Fibroblast of skin of right quadriceps (primary cell): Measurements from ENCODE around the gene MAPKAPK2.

Source experiments
- DNase-seq: peaks from one replicate; pipeline ENCODE4 v3.0.0-alpha.2; 2013

The MAPKAPK2 gene

GRCh38 chr1:206723805-206724472, 39.2 kb downstream of the MAPKAPK2 start:
- peak; percentile 81 for DNase-seq

DNA sequence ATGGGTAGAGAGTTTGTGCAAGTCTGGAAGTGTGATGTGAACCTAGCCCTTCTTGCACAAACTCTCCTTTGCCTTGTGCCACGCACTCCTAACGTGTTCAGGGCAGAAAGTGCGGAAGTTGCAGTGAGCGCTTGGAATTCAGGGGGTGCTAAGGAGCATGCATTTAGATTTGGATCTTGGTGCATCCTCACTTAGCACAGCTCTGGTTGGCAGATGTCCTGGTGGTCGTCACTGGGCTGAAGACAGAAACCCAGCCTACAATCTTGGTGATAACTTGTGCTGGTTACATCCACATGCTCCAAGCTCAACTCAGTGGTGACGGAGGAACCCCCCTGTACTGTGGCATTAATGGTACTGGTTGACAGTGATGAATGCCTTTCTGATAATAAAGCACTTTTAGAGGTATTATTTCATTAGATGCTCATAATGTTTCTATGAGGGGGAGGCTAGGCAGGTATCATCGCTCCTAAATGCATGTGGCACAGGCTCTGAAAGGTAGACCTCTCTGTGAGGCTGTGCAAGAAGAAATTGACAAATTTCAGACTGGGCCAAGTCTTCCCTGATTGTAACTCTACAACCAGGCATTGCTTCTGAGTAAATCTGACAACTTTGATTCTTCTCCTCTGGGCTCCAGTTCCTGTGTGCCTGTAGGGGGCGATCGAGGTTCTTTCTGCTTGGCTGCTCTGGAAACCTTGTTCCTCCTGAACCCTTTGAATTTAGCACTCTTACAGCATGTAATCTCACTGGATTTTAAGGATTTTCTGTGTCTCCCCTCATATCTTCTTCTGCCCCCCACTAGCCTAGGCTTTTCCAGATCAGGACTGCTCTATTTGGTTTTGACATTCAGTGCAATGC, 40.6 kb downstream of the MAPKAPK2 start:
- peak; percentile 38 for DNase-seq

DNA sequence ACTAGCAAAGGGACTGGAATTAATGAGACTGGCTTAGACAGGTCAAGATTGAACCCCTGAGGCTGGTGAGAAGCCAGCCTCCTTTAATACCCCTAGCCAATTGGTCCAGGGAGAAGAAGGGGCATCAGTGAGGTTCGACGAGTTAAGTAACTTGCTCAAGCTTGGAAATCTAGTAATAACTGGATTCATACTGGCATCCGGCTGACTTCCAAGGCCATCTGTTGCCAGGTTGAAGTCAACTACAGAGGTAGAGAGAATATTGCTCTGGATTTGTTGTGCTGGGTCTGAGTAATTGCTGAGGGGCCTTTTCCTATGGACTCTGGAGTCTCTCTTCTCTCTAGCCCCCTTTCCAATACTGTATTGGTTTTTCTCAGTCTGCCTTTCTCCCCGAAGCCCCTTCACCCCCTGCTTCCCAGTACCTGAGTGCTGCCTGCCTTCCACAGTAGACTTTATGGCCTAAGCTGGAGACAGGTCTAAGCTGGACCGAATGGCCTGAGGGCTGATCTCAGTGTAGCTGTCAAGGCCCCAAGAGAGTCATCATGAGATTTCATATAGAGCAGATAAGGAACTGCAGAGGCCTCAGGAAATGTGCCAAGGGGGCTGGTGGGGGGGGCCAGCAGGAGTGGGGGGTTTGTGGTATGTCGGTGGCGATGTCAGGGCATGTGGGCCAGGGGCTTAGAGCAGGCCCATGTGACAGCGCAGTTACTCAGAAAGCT, 43.4 kb downstream of the MAPKAPK2 start:
- DNase-seq, result no peak

- DNase-seq, result no peak
Observed at GRCh38 chr1:206728697-206728987, 43.9 kb downstream of the MAPKAPK2 start.

- no peak for DNase-seq
Observed at GRCh38 chr1:206729050-206729449, 44.3 kb downstream of the MAPKAPK2 start.

GRCh38 chr1:206729507-206729906, 44.8 kb downstream of the MAPKAPK2 start:
- DNase-seq, result no peak

- DNase-seq, result no peak
Observed at GRCh38 chr1:206732508-206732907, 47.8 kb downstream of the MAPKAPK2 start.

DNA sequence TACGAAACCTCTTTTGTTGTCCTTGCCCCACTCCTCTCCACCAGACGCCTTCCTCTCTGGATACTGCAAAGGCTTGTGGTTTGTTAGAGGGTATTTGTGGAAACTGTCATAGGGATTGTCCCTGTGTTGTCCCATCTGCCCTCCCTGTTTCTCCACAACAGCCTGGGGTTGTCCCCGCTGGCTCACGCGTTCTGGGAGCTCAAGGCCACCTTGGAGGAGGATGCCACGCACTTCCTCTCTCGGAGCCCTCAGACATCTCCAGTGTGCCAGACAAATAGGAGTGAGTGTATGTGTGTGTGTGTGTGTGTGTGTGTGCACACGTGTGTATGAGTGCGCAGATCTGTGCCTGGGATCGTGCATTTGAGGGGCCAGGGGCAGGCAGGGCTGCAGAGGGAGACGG, 48.3 kb downstream of the MAPKAPK2 start:
- DNase-seq, result no peak

GRCh38 chr1:206734499-206735142, 49.9 kb downstream of the MAPKAPK2 start:
- DNase-seq, result peak; percentile 29

GRCh38 chr1:206735553-206736031, 50.9 kb downstream of the MAPKAPK2 start:
- DNase-seq, result peak; percentile 17

DNA sequence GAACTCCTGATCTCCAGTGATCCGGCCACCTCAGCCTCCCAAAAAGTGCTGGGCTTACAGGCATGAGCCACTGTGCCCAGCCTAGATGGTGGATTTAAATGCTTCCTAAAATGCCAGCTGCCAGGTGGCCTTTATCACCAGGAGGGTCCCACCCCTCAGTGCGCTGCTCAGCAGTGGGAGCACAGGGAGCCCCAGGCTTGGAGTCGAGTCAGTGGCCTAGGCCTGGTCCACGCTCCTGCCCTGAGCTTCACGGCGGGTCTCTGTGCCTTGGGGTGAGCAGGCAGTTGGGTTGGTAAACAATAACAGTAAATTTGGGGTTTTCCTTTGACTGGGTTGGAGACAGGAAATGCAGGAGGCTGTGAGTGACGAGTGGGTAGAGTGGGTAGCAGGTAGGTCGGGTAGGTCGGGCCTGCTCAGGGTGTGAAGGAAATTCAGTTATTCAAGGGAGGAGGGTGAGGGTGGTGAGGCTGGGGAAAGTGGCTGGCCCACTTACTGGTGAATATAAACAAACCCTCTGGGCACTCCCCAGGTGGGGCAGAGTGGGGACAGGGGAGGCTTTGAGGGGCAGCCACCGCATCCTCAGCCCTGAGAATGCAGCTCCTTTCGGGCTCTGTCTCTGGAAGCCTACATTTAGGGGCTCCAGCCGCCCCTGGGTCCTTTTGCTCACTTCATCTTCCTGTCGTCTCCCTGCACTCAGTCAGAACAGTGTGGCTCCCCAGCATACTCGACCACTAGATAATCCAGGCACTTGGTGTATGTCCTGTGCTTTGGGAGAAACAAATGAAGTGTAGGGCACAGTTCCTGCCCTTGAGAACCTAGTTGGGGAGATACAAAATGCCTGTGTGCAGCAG, 52.4 kb downstream of the MAPKAPK2 start:
- DNase-seq, result no peak

DNA sequence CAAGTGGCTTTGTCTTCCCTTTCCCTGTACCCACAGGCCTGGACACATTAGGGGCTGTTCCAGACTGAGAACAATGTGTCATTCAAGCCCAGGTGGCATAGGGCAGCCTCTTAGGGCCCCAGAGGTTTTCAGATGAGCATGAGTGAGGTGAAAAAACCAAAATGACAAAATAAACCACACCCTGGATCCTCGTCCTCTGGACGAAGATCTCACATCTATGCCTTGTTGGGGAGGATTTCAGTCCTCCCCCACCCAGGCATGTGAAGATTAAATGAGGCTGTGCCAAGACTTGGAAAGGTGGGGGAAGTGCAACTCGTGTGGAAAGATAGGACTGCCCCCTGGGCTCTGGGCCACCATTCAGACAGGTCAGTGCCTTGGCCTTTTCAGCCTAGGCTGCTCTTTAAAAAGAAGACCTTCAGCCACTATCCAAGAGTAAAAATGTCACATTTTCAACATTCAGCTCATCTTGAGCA, 53.1 kb downstream of the MAPKAPK2 start:
- DNase-seq, result no peak

GRCh38 chr1:206738370-206739366, 54.0 kb downstream of the MAPKAPK2 start:
- peak; percentile 41 for DNase-seq

DNA sequence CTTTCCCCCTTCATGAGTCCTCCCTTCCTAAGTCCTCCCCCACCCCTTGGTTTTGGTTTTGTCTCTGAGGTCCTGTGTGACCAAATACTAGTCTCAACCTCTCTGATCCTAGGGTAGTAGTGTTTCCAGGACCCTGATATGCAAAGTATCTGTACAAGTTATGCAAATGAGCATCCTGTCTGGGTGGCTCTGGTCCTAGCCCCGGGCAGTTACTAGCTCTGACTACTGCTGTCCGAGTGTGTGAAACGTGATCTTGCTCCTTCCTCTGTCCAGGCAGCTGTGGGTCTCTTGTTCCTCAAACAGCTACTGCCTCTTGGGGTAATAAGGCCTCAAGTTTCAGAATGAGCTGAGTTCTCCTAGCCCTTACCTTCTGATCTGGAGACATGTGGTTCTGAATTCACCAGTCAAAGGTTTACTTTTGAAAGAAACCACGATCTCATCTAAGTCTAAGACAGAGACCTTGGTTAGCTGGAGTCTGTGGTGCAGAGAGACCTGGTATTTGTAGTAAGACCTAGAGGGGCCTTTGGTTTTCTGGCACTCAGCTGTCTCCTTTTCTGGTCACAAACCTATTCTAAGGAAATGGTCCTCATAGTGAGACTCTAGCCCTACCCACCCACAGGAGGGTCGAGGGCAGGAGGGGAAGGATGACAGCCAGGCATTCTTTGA, 54.8 kb downstream of the MAPKAPK2 start:
- no peak for DNase-seq

GRCh38 chr1:206741142-206741701, 56.5 kb downstream of the MAPKAPK2 start:
- no peak for DNase-seq

- DNase-seq, result no peak
Observed at GRCh38 chr1:206742719-206743383, 58.1 kb downstream of the MAPKAPK2 start.

GRCh38 chr1:206744683-206745082, 60.0 kb downstream of the MAPKAPK2 start:
- DNase-seq, result no peak

- no peak for DNase-seq
Observed at GRCh38 chr1:206745301-206745700, 60.6 kb downstream of the MAPKAPK2 start.

GRCh38 chr1:206748348-206749030, 63.8 kb downstream of the MAPKAPK2 start:
- no peak for DNase-seq
